Keratinocyte (primary cell): ENCODE measurements around the gene RALY.

Experiments used
- EZH2 ChIP-seq: IDR thresholded peaks from one replicate; pipeline ENCODE4 v1.6.1; 2012; ENCODE audit warnings: inconsistent platforms, mild to moderate bottlenecking, low read length, moderate library complexity
- TF ChIP-seq, protein P1 (sequence below), 3 experiments: IDR thresholded peaks in 1 of 3; conservative IDR thresholded peaks in 1 of 3; optimal IDR thresholded peaks in 1 of 3; 2 replicates in 2 of 3; 3 replicates in 1 of 3; pipeline versions ENCODE3 to v1.5.1; 2011; ENCODE audit warnings: low read length in 3 of 3, mild to moderate bottlenecking in 3 of 3, moderate library complexity in 2 of 3, control low read depth in 1 of 3, inconsistent platforms in 1 of 3; ENCODE audit not compliant: insufficient read depth in 2 of 3; ENCODE audit errors: extremely low read depth in 1 of 3

DNA sequence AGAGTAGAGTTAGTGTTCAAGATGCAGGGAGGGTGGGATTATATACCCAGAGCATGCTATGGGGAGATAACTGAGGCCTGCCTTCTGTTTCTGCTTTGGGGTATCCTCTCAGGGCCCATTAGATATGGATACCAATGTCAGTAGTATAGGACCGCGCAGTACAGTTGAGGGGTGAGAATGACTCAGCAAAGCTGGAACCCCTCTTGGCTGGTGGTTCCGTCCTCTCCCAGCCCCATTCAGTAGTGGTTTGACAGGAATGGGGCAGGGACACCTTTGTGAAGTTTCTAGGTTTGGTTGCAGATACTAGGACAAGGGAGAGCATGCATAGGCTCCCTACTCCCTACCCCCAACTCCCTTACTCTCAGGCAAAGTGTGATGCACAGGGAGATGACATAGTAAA, 70.6 kb downstream of the RALY start:
- TF ChIP-seq, protein P1, sequence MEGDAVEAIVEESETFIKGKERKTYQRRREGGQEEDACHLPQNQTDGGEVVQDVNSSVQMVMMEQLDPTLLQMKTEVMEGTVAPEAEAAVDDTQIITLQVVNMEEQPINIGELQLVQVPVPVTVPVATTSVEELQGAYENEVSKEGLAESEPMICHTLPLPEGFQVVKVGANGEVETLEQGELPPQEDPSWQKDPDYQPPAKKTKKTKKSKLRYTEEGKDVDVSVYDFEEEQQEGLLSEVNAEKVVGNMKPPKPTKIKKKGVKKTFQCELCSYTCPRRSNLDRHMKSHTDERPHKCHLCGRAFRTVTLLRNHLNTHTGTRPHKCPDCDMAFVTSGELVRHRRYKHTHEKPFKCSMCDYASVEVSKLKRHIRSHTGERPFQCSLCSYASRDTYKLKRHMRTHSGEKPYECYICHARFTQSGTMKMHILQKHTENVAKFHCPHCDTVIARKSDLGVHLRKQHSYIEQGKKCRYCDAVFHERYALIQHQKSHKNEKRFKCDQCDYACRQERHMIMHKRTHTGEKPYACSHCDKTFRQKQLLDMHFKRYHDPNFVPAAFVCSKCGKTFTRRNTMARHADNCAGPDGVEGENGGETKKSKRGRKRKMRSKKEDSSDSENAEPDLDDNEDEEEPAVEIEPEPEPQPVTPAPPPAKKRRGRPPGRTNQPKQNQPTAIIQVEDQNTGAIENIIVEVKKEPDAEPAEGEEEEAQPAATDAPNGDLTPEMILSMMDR (optimal IDR thresholded peaks at IDR 0.05 in 1 of 3, IDR thresholded peaks at IDR 0.05 in 1 of 3, conservative IDR thresholded peaks at IDR 0.05 in 1 of 3; ENCODE audit: extremely low read depth in 1 of 3, insufficient read depth in 2 of 3, low read length in 3 of 3), result no peak
- no peak for TF ChIP-seq EZH2
